Measurements from ENCODE around the gene METTL15.

METTL15 gene

DNA sequence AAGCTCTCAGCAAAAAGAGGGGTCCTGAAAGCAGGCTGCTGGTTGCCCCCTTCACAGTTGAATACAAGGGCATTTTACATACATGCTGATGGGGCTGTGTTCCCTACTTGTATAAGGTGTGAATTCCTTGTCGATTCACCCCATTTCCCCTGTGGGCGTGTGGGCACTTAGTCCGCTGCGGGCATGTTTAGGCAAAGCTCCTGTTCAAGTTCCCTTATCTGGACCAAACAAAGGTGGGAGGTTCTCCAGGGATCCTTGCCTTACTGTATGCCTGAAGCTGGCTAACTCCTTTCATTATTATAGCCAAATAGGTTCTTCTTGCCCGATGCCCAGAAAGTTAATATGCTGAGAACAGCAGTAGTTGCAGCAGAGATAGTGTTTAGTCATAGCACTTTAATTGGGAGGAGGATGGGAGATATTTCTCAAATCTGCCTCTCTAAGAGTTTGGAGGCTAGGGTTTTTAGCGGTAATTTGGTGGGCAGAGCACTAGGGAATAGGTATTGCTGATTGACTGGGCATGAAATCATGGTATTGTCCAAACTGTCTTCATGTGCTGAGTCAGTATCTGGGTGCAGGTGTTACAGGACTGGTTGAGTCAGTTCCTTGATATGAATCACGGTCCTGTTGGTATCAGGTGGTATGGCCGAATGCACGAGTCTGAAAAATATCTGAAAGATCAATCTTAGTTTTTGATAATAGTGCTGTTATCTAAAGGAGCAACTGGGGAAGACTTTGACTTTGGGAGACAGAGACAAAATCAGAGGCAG lies 32.7 kb downstream of the METTL15 start:
- H3K36me3 ChIP-seq (ENCODE audit: control insufficient read depth in 1 of 2, insufficient read depth in 2 of 2, low read length in 2 of 2): peaks cover 0 to 11% of the 10 kb centered on the region in 2 donors
- H3K4me1 ChIP-seq (ENCODE audit: control insufficient read depth in 1 of 2, insufficient read depth in 2 of 2, low read length in 2 of 2): no peaks in the 10 kb centered on the region
- no peak overlapping the region for H3K27ac ChIP-seq (ENCODE audit: low read length)
- H3K4me3 ChIP-seq (ENCODE audit: low read depth in 1 of 2, low read length in 2 of 2): peak overlapping the region in 1 of 2 donors; percentile 36
- H3K27me3 ChIP-seq (ENCODE audit: low read depth, low read length): no peaks in the 10 kb centered on the region
- peaks cover 5 to 13% of the 10 kb centered on the region in 2 donors for H3K9me3 ChIP-seq (ENCODE audit: control insufficient read depth in 1 of 2, low read length in 2 of 2)

DNA sequence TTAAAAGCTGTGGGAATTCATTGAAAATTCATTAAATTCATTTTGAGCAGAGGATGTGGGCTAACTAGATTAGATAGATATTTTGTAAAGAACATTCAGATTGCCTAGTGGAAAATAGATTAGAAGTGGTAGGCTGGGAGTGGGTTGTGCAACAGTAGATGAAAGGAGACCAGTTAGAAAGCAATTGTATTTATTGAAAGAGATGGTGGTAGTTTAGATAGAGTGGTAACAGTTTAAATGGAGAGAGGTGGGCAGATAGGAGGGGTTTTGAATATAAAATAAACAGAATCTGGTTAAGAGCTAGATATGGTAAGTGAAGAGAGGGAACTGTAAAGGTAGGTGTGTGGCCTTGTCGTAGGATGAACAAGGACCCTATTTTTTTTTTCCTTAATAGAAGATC lies 34.5 kb downstream of the METTL15 start:
- Histone ChIP-seq H3K27me3 (ENCODE audit: low read depth, low read length) (no peaks in the 10 kb centered on the region), H3K4me1 (ENCODE audit: control insufficient read depth in 1 of 2, insufficient read depth in 2 of 2, low read length in 2 of 2) (no peaks in the 10 kb centered on the region), H3K4me3 (ENCODE audit: low read depth in 1 of 2, low read length in 2 of 2) (no peak overlapping the region), H3K27ac (ENCODE audit: low read length) (no peak overlapping the region), H3K36me3 (ENCODE audit: control insufficient read depth in 1 of 2, insufficient read depth in 2 of 2, low read length in 2 of 2) (peaks cover 0 to 11% of the 10 kb centered on the region in 2 donors), H3K9me3 (ENCODE audit: control insufficient read depth in 1 of 2, low read length in 2 of 2) (peaks cover 5 to 13% of the 10 kb centered on the region in 2 donors)

- no peak overlapping the region for H3K4me3 ChIP-seq (ENCODE audit: low read depth in 1 of 2, low read length in 2 of 2)
- no peaks in the 10 kb centered on the region for H3K4me1 ChIP-seq (ENCODE audit: control insufficient read depth in 1 of 2, insufficient read depth in 2 of 2, low read length in 2 of 2)
- peaks cover 0 to 5% of the 10 kb centered on the region in 2 donors for H3K36me3 ChIP-seq (ENCODE audit: control insufficient read depth in 1 of 2, insufficient read depth in 2 of 2, low read length in 2 of 2)
- no peaks in the 10 kb centered on the region for H3K27me3 ChIP-seq (ENCODE audit: low read depth, low read length)
- H3K27ac ChIP-seq (ENCODE audit: low read length): no peak overlapping the region
- H3K9me3 ChIP-seq (ENCODE audit: control insufficient read depth in 1 of 2, low read length in 2 of 2): peaks cover 0 to 9% of the 10 kb centered on the region in 2 donors
Observed at GRCh38 chr11:28144808-28145207, 36.6 kb downstream of the METTL15 start.

GRCh38 chr11:28146123-28146751 lies 38.0 kb downstream of the METTL15 start:
- Histone ChIP-seq H3K4me3 (ENCODE audit: low read depth in 1 of 2, low read length in 2 of 2) (no peak overlapping the region), H3K9me3 (ENCODE audit: control insufficient read depth in 1 of 2, low read length in 2 of 2) (no peaks in the 10 kb centered on the region), H3K27me3 (ENCODE audit: low read depth, low read length) (no peaks in the 10 kb centered on the region), H3K27ac (ENCODE audit: low read length) (no peak overlapping the region), H3K36me3 (ENCODE audit: control insufficient read depth in 1 of 2, insufficient read depth in 2 of 2, low read length in 2 of 2) (no peaks in the 10 kb centered on the region), H3K4me1 (ENCODE audit: control insufficient read depth in 1 of 2, insufficient read depth in 2 of 2, low read length in 2 of 2) (no peaks in the 10 kb centered on the region)

DNA sequence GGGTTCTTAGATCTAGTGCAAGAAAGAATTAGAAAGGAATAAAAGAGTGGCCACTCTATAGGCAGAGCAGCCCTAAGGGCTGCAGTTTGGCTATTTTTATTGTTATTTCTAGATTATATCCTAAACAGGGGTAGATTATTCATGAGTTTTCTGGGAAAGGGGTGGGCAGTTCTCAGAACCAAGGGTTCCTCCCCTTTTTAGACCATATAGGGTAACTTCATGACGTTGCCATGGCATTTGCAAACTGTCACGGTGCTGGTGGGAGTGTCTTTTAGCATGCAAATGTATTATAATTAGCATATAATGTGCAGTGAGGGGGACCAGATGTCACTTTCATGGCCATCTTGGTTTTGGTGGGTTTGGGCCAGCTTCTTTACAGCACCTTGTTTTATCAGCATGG lies 44.6 kb downstream of the METTL15 start:
- no peaks in the 10 kb centered on the region for H3K27me3 ChIP-seq (ENCODE audit: low read depth, low read length)
- H3K36me3 ChIP-seq (ENCODE audit: control insufficient read depth in 1 of 2, insufficient read depth in 2 of 2, low read length in 2 of 2): peaks cover 2 to 10% of the 10 kb centered on the region in 2 donors

DNA sequence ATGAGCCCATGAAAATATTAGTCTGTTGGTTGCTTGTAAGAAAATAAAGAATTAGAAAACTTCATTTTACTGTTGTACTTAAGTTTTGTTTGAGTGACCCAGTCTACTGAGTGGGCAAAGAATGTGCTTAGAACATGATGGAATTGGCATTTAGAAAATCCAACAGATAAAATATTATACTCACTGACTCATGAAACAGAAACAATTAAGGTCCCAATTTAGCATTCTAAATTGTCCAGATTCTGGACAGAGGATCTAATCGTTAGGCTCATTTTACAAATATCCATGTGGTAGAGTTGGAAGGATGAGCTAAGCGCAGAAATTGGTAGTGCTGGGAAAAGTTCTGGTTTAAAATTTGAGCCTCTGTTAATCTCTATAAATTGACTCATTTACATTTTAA lies 45.4 kb downstream of the METTL15 start:
- no peaks in the 10 kb centered on the region for H3K4me1 ChIP-seq (ENCODE audit: control insufficient read depth in 1 of 2, insufficient read depth in 2 of 2, low read length in 2 of 2)
- no peaks in the 10 kb centered on the region for H3K9me3 ChIP-seq (ENCODE audit: control insufficient read depth in 1 of 2, low read length in 2 of 2)
- no peak overlapping the region for H3K4me3 ChIP-seq (ENCODE audit: low read depth in 1 of 2, low read length in 2 of 2)
- H3K36me3 ChIP-seq (ENCODE audit: control insufficient read depth in 1 of 2, insufficient read depth in 2 of 2, low read length in 2 of 2): peaks cover 4 to 18% of the 10 kb centered on the region in 2 donors
- H3K27ac ChIP-seq (ENCODE audit: low read length): no peak overlapping the region
- H3K27me3 ChIP-seq (ENCODE audit: low read depth, low read length): no peaks in the 10 kb centered on the region

More for the DNA sequence above, 44.6 kb downstream of the METTL15 start:
- no peak overlapping the region for H3K27ac ChIP-seq (ENCODE audit: low read length)
- no peak overlapping the region for H3K4me3 ChIP-seq (ENCODE audit: low read depth in 1 of 2, low read length in 2 of 2)
- H3K4me1 ChIP-seq (ENCODE audit: control insufficient read depth in 1 of 2, insufficient read depth in 2 of 2, low read length in 2 of 2): no peaks in the 10 kb centered on the region
- no peaks in the 10 kb centered on the region for H3K9me3 ChIP-seq (ENCODE audit: control insufficient read depth in 1 of 2, low read length in 2 of 2)

- no peak overlapping the region for H3K4me3 ChIP-seq (ENCODE audit: low read depth in 1 of 2, low read length in 2 of 2)
- H3K9me3 ChIP-seq (ENCODE audit: control insufficient read depth in 1 of 2, low read length in 2 of 2): peaks cover 0 to 4% of the 10 kb centered on the region in 2 donors
- peaks cover 0 to 13% of the 10 kb centered on the region in 2 donors for H3K36me3 ChIP-seq (ENCODE audit: control insufficient read depth in 1 of 2, insufficient read depth in 2 of 2, low read length in 2 of 2)
- no peaks in the 10 kb centered on the region for H3K27me3 ChIP-seq (ENCODE audit: low read depth, low read length)
- H3K27ac ChIP-seq (ENCODE audit: low read length): no peak overlapping the region
- H3K4me1 ChIP-seq (ENCODE audit: control insufficient read depth in 1 of 2, insufficient read depth in 2 of 2, low read length in 2 of 2): no peaks in the 10 kb centered on the region
Observed at GRCh38 chr11:28168718-28169117, 60.5 kb downstream of the METTL15 start.

DNA sequence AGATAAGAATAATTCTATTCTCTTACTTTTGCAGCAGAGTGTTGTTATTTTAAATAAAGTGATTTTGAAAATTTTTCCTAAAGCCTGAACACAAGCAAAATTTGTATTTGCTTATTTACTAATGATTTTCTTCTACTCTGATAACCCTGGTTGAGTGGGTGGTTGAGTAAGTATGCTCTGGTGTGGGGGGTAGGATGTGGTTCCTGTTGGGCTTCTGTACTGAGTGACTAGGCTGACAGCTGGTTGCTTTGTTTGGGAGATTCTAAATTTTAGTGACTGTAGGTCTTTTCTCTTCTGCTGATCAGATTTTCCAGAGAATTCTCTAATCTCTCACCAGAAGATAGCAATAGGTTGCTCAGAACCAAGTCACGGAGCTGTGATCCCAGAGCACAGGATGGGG lies 61.6 kb downstream of the METTL15 start:
- Histone ChIP-seq H3K27ac (ENCODE audit: low read length) (no peak overlapping the region), H3K9me3 (ENCODE audit: control insufficient read depth in 1 of 2, low read length in 2 of 2) (peaks cover 0 to 4% of the 10 kb centered on the region in 2 donors), H3K4me3 (ENCODE audit: low read depth in 1 of 2, low read length in 2 of 2) (no peak overlapping the region), H3K36me3 (ENCODE audit: control insufficient read depth in 1 of 2, insufficient read depth in 2 of 2, low read length in 2 of 2) (peaks cover 0 to 16% of the 10 kb centered on the region in 2 donors), H3K4me1 (ENCODE audit: control insufficient read depth in 1 of 2, insufficient read depth in 2 of 2, low read length in 2 of 2) (no peaks in the 10 kb centered on the region), H3K27me3 (ENCODE audit: low read depth, low read length) (no peaks in the 10 kb centered on the region)

GRCh38 chr11:28170759-28171158 lies 62.6 kb downstream of the METTL15 start:
- peaks cover 0 to 13% of the 10 kb centered on the region in 2 donors for H3K36me3 ChIP-seq (ENCODE audit: control insufficient read depth in 1 of 2, insufficient read depth in 2 of 2, low read length in 2 of 2)

DNA sequence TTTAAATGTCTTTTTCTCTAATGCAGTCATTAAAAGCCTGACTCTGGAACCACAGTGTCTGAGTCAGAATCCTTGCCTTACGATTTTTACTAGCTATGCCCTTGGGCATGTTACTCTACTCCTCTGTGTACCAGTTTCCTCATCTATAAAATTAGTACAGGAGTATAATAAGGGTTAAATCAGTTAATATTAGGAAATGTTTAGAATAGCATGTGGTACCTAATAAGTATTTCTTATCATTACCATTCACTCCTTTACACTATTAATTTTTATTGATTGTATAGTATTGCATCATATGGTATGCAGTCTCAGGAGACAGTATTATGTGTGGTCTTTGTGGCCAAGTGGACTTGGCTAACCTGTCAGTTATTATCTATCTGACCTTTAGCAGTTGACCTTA lies 68.2 kb downstream of the METTL15 start:
- peaks cover 0 to 7% of the 10 kb centered on the region in 2 donors for H3K36me3 ChIP-seq (ENCODE audit: control insufficient read depth in 1 of 2, insufficient read depth in 2 of 2, low read length in 2 of 2)
- no peak overlapping the region for H3K4me3 ChIP-seq (ENCODE audit: low read depth in 1 of 2, low read length in 2 of 2)
- H3K9me3 ChIP-seq (ENCODE audit: control insufficient read depth in 1 of 2, low read length in 2 of 2): no peaks in the 10 kb centered on the region
- H3K27me3 ChIP-seq (ENCODE audit: low read depth, low read length): no peaks in the 10 kb centered on the region
- H3K27ac ChIP-seq (ENCODE audit: low read length): no peak overlapping the region
- H3K4me1 ChIP-seq (ENCODE audit: control insufficient read depth in 1 of 2, insufficient read depth in 2 of 2, low read length in 2 of 2): no peaks in the 10 kb centered on the region

More at GRCh38 chr11:28170759-28171158, 62.6 kb downstream of the METTL15 start:
- H3K27ac ChIP-seq (ENCODE audit: low read length): no peak overlapping the region
- H3K4me1 ChIP-seq (ENCODE audit: control insufficient read depth in 1 of 2, insufficient read depth in 2 of 2, low read length in 2 of 2): no peaks in the 10 kb centered on the region
- peaks cover 0 to 3% of the 10 kb centered on the region in 2 donors for H3K9me3 ChIP-seq (ENCODE audit: control insufficient read depth in 1 of 2, low read length in 2 of 2)
- no peak overlapping the region for H3K4me3 ChIP-seq (ENCODE audit: low read depth in 1 of 2, low read length in 2 of 2)
- H3K27me3 ChIP-seq (ENCODE audit: low read depth, low read length): no peaks in the 10 kb centered on the region

DNA sequence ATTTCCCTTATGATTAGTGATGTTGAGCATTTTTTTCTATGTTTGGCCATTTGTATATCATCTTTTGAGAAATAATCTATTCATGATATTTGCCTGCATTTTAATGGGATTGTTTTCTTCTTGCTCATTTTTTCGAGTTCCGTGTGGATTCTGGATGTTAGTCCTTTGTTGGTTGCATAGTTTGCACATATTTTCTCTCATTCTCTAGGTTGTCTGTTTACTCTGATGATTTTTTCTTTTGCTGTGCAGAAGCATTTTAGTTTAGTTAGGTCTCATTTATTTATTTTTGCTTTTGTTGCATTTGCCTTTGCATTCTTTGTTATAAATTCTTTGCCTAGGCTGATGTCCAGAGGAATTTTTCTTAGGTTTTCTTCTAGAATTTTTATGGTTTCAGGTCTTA lies 87.3 kb downstream of the METTL15 start:
- Histone ChIP-seq H3K4me1 (ENCODE audit: control insufficient read depth in 1 of 2, insufficient read depth in 2 of 2, low read length in 2 of 2) (no peaks in the 10 kb centered on the region), H3K4me3 (ENCODE audit: low read depth in 1 of 2, low read length in 2 of 2) (no peak overlapping the region), H3K27ac (ENCODE audit: low read length) (no peak overlapping the region), H3K9me3 (ENCODE audit: control insufficient read depth in 1 of 2, low read length in 2 of 2) (peaks cover 0 to 4% of the 10 kb centered on the region in 2 donors), H3K36me3 (ENCODE audit: control insufficient read depth in 1 of 2, insufficient read depth in 2 of 2, low read length in 2 of 2) (peaks cover 0 to 4% of the 10 kb centered on the region in 2 donors), H3K27me3 (ENCODE audit: low read depth, low read length) (no peaks in the 10 kb centered on the region)

Data from muscle layer of duodenum (tissue), 2 donors.